Measurements from ENCODE around the gene ATP5ME. TPM values are rescaled to one million over a fixed set of nuclear protein-coding genes. Genes with fewer than 3 reads are reported as not detected.
"Not testable (repeated sequence)": the region's sequence is repeated elsewhere in the genome, so short reads cannot be mapped to it uniquely, and the experiment has no call there.

Gene ATP5ME
- total RNA-seq, 1 donor from 2014 or later = 148 TPM

GRCh38 chr4:657338-657833, 16.7 kb downstream of the ATP5ME start:
- DNase-seq (ENCODE audit: extremely low read depth, low read depth, low spot score) = no peak

- DNase-seq (ENCODE audit: extremely low read depth, low read depth, low spot score) = no peak
These were observed 17.4 kb downstream of the ATP5ME start for GRCh38 chr4:656436-657337.

- no peak for DNase-seq (ENCODE audit: extremely low read depth, low read depth, low spot score)
These were observed 18.5 kb downstream of the ATP5ME start for GRCh38 chr4:655464-656151.

- DNase-seq (ENCODE audit: extremely low read depth, low read depth, low spot score) = no peak
These were observed 19.1 kb downstream of the ATP5ME start for GRCh38 chr4:654871-655463.

- DNase-seq (ENCODE audit: extremely low read depth, low read depth, low spot score) = no peak
These were observed 19.6 kb downstream of the ATP5ME start for GRCh38 chr4:654503-654845.

GRCh38 chr4:653831-654502, 20.1 kb downstream of the ATP5ME start:
- no peak for DNase-seq (ENCODE audit: extremely low read depth, low read depth, low spot score)

- DNase-seq (ENCODE audit: extremely low read depth, low read depth, low spot score) = no peak
These were observed 20.8 kb downstream of the ATP5ME start for GRCh38 chr4:653080-653821.

GRCh38 chr4:651884-652642, 22.0 kb downstream of the ATP5ME start:
- no peak for DNase-seq (ENCODE audit: extremely low read depth, low read depth, low spot score)

- no peak for DNase-seq (ENCODE audit: extremely low read depth, low read depth, low spot score)
These were observed 22.9 kb downstream of the ATP5ME start for GRCh38 chr4:650951-651883.

GRCh38 chr4:650461-650860, 23.6 kb downstream of the ATP5ME start:
- DNase-seq (ENCODE audit: extremely low read depth, low read depth, low spot score) = no peak

- no peak for DNase-seq (ENCODE audit: extremely low read depth, low read depth, low spot score)
These were observed 24.2 kb downstream of the ATP5ME start for GRCh38 chr4:649751-650310.

- no peak for DNase-seq (ENCODE audit: extremely low read depth, low read depth, low spot score)
These were observed 24.8 kb downstream of the ATP5ME start for GRCh38 chr4:649293-649625.

- no peak for DNase-seq (ENCODE audit: extremely low read depth, low read depth, low spot score)
These were observed 25.3 kb downstream of the ATP5ME start for GRCh38 chr4:648579-649292.

GRCh38 chr4:647481-647880, 26.6 kb downstream of the ATP5ME start:
- no peak for DNase-seq (ENCODE audit: extremely low read depth, low read depth, low spot score)

GRCh38 chr4:646460-646859, 27.6 kb downstream of the ATP5ME start:
- no peak for DNase-seq (ENCODE audit: extremely low read depth, low read depth, low spot score)

GRCh38 chr4:642366-642765, 31.7 kb downstream of the ATP5ME start:
- DNase-seq (ENCODE audit: extremely low read depth, low read depth, low spot score) = not testable (repeated sequence)

- DNase-seq (ENCODE audit: extremely low read depth, low read depth, low spot score) = no peak
These were observed 36.4 kb downstream of the ATP5ME start for GRCh38 chr4:637536-638280.
